NCI-H82 treated with DMSO at 0.1 percent for 48 hours (cell line): Measurements from ENCODE around the gene PCNX3.

ENCODE experiments used
- DNase-seq: peaks from one replicate; lab custom pipeline; 2025; ENCODE audit not compliant: unreplicated experiment; lab: John Stamatoyannopoulos, UW

PCNX3 gene

DNA sequence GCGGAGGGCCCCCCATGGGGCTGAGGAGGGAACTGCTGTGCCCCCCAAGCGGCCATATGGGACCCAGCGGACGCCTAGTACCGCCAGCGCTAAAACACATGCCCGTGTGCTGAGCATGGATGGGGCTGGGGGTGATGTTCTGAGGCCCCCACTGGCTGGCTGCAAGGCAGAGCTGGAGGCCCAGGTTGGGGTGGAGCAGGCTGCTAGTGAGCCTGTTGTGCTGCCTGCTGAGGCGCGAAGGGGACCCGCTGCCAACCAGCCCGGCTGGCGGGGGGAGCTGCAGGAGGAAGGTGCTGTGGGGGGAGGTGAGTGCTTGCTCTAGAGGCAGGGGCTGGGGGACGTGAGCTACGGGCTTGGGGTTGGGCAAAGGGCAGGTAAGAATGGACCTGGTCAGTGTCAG is 3.2 kb downstream of the PCNX3 start:
- no peak for DNase-seq

DNA sequence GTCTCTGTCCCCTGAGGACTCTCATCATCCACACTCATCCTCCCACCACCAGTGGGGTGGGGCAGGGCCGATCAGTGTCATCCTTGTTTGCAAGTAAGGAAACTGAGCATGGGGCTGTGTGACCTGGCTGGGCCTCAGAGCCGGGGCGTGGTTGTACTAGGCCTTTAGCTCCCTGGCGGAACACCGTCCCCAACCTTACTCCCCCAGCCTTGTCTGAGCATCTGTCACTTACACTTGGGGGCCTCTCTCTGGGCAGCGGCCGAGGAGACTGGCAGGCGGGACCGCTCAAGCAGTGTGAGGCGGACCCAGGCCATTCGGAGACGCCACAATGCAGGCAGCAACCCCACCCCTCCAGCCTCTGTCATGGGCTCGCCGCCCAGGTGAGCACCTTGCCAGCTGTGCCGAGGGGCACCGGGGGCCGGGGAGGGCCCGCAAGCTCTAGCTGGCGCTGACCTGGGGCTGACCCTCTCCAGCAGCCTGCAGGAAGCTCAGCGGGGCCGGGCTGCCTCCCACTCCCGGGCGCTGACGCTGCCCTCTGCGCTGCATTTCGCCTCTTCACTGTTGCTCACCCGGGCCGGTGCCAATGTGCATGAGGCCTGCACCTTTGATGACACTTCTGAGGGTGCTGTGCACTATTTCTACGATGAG is 3.8 kb downstream of the PCNX3 start:
- no peak for DNase-seq

DNA sequence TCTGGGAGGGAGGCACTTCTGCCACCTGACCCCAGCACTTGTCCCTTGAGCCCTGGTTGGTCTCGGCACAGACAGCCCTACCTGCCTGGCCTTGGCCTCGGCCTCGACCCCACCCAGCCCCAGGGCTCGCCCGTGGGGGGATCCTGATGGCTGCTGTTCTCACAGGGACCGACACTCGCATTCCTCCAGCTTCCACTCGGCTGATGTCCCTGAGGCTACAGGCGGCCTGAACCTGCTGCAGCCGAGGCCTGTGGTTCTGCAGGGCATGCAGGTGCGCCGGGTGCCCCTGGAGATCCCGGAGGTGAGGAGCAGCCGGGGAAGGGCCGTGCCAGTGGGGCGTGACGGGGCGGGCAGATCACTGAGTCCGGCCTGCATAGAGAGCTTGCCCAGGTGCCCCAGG is 5.1 kb downstream of the PCNX3 start:
- DNase-seq, result no peak

DNA sequence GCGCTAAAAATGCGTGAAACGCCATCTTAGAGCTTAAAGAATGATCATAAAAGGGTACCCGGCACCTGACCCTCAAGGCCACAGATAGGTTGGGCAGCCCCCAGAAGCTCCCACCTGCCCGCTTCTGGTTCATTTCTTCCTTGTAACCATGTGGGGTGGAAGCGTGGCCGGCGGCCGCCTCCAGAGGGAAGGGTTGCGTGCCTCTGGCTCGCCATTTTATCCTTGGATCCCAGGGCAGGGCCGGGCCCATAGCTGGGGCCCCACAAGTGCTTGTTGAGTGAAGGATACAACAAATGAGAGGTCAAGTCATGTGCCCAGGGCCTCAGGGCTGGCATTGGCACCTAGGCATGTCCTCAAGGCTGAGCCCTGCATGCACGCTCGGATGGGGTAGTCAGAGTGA is 5.9 kb downstream of the PCNX3 start:
- DNase-seq, result no peak

DNA sequence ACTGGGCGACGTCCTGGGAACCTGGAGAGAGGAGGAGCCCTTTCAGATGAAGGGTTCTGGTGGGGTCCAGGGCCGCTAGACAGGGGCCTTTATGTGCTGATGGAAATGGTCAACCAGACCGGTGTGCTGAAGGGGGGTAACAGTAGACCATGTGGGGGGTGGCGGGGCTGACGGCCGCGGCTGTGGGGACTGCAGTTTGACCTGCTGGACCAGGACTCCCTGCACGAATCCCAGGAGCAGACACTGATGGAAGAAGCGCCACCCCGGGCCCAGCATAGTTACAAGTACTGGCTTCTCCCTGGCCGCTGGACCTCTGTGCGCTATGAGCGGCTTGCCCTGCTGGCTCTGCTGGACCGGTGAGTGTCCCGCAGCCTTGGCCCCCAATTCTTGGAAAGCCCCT is 6.4 kb downstream of the PCNX3 start:
- DNase-seq, result no peak

DNA sequence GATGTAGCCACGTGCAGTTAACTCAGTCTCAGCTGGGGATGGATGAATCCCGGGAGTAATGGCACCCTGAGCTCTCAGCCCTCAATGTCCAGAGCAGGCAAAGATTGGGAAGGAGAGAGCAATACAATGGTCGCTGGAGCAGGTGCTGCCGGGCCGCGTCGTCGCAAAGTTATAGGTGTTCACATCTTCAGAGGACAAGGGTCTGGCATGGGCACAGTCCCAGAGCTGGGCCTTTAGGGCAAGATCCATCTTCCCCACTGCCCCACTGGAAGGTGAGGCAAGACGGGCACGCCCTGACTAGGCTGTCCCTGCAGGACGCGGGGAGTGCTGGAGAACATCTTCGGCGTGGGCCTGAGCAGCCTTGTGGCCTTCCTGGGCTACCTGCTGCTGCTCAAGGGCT is 7.6 kb downstream of the PCNX3 start:
- no peak for DNase-seq

DNA sequence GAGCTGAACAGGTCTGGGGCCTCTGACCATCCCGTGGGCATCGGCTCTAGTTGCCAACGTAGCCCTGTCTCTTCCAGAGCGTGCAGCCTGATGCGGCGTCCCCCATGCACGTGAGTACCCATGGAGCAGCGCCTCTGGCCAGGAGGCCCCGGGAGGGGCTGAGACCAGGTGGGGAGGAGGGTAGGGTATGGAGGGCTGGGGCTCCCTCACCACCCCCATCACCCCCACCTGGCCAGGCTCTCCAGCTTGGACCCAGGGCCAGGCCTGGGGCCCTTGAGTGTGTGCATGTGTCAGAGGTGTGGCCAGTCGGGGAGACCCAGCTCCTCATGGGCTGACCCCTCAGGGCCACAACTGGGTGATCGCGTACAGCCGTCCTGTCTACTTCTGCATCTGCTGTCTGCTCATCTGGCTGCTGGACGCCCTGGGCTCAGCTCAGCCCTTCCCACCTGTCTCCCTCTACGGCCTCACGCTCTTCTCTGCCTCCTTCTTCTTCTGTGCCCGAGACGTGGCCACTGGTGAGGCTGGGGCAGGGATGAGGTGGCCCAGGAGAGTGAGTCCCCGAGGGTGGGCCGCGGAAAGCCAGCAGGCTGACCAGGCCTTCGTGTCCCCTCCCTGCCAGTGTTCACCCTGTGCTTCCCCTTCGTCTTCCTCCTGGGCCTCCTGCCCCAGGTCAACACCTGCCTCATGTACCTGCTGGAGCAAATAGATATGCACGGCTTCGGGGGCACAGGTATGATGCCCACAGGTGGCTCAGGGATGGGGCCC is 8.5 kb downstream of the PCNX3 start:
- DNase-seq, result no peak

DNA sequence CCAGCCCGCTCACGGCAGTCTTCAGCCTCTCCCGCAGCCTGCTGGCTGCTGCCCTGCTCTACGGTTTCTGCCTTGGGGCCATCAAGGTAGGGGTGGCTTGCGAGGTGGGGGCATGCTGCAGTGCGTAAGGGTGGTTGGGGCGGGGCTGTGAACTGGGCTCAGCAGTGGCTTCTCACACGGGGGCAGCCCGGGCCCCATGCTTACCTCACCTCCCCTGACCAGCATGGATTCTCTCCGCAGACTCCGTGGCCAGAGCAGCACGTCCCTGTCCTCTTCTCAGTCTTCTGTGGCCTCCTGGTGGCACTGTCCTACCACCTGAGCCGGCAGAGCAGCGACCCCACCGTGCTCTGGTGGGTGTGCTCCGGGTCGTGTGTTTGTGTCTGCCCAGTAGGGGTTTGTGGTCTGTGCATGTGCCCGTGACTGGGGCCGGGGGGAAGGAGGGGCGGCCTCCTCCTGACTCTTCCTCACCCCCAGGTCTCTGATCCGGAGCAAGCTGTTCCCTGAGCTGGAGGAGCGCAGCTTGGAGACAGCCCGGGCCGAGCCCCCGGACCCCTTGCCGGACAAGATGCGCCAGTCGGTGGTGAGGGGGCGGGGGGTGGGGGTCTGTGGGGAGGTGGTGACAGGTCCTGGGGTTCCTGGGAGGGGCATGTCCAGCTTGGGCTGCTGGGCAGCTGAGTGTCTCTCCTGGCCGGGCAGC is 9.5 kb downstream of the PCNX3 start:
- no peak for DNase-seq

DNA sequence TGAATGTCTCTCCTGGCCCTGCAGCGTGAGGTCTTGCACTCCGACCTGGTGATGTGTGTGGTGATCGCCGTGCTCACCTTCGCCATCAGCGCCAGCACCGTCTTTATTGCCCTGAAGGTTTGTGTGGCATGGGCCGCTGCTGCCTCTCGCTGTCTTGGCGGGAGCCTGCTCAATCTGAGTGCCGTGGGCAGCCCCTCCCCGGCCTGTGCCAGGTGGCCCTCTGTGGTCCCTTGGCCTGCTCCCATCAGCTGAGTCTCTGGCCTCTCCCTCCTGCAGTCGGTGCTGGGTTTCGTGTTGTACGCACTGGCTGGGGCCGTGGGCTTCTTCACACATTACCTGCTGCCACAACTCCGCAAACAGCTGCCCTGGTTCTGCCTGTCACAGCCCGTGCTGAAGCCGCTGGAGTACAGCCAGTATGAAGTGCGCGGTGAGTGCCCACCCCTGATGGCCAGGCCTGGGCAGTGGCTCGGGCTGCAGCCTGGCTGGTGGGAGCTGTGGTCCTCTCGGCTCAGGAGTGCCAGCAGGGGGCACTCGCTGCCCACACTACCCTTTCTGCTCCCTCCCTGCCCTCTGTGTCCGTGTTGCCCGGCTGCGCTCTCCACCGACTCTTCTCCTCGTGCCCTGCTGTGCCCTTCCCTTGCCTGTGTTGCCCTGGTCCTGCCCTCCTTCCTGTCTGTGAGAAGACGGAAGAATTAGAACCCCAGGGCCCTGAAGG is 10.2 kb downstream of the PCNX3 start:
- DNase-seq, result no peak

DNA sequence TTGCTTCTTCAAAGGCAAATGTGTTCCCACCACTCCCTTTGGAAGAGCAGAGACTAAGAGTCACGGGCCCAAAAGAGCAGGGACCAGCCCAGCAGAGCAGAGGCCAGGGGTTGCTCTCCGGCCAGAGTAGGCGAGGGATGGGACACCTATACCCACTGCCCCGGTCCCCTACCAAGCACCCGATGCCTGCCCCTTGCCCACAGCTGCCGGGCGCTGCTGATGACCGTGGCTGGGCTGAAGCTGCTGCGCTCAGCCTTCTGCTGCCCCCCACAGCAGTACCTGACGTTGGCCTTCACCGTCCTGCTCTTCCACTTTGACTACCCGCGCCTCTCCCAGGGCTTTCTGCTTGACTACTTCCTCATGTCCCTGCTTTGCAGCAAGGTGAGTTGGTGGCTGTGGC is 11.6 kb downstream of the PCNX3 start:
- no peak for DNase-seq

DNA sequence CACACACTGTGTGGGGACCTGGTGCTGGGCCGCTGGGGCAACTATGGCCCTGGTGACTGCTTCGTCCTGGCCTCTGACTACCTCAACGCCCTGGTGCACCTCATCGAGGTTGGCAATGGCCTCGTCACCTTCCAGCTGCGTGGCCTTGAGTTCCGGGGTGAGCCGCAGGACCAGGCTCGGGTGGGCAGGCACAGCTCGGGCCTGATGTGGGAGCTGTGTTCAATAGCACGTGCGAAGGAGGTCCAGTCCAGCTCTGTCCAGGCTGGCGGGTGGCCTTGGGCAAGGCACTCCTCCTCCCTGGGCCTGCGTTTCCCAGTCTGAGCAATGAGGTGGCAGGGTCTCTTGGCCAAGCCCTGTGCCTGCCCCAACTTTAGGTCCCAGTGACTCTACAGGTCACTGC is 14.0 kb downstream of the PCNX3 start:
- no peak for DNase-seq

DNA sequence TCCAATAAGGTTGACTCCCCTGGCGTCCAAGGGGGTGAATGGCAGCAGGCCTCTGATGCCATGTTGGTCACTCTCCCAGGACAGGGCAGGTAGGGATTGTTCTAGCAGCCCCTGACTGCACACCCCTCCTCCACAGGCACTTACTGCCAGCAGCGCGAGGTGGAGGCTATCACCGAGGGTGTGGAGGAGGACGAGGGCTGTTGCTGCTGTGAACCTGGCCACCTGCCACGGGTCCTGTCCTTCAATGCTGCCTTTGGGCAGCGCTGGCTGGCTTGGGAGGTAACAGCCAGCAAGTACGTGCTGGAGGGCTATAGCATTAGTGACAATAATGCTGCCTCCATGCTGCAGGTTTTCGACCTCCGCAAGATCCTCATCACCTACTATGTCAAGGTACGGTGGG is 14.6 kb downstream of the PCNX3 start:
- no peak for DNase-seq

DNA sequence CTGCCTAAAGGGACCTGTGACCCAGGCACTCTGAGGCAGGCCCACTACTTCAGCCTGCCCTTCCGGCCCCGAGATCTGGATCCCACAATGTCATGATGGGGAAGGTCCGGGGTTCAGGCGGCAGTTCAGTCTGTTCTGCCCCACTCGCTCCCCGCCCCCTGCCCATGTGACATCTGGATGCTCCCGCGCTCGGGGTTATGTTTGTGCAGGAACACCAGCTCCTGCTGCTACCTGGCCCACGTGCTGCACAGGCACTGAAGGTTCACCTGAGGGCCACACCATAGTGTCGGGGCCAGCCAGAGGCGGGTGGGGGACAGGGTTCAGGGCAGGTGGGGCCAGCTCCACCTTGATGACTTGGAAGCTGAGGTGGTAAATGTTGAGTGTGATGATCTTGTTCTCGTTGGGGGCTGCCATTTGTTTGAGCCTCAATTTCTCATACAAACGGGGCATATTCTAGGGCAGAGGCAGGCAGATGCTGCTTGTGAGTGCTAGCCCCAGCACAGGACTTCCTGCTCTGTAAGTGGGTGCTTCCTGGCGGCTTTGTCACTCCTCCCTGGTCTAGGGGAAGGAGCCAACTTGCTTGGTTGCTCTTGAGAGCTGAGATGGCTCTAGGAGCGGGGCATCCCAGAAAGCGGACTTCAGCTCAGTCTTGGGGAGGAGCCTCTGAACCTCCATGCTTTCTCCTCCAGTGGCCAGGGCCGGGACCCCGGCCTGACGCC is 18.0 kb downstream of the PCNX3 start:
- DNase-seq, result no peak

DNA sequence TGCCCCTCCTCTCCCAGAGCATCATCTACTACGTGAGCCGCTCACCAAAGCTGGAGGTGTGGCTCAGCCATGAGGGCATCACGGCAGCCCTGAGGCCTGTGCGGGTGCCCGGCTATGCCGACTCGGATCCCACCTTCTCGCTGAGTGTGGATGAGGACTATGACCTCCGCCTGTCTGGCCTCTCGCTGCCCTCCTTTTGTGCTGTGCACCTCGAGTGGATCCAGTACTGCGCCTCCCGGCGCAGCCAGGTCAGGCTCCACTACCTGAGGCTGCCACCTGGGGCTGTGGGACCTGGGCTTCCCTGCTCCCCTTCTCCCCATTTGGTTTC is 18.5 kb downstream of the PCNX3 start:
- DNase-seq, result no peak

DNA sequence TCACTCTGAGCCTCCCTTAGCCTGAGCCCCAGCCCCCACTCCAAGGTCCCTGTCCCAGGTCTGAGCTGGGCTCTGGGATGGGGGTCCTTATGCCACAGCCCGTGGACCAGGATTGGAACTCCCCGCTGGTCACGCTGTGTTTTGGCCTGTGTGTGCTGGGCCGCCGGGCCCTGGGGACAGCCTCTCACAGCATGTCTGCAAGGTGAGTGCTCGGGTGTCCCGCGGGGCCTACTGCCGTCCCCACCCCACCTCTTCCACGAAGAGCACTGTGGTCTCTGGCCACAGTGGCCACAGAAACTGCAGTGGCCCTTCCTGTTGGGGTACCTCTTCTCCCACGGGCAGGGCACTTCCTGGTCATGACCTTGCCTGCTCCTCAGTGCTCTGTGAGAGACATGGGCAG is 18.9 kb downstream of the PCNX3 start:
- DNase-seq, result no peak

DNA sequence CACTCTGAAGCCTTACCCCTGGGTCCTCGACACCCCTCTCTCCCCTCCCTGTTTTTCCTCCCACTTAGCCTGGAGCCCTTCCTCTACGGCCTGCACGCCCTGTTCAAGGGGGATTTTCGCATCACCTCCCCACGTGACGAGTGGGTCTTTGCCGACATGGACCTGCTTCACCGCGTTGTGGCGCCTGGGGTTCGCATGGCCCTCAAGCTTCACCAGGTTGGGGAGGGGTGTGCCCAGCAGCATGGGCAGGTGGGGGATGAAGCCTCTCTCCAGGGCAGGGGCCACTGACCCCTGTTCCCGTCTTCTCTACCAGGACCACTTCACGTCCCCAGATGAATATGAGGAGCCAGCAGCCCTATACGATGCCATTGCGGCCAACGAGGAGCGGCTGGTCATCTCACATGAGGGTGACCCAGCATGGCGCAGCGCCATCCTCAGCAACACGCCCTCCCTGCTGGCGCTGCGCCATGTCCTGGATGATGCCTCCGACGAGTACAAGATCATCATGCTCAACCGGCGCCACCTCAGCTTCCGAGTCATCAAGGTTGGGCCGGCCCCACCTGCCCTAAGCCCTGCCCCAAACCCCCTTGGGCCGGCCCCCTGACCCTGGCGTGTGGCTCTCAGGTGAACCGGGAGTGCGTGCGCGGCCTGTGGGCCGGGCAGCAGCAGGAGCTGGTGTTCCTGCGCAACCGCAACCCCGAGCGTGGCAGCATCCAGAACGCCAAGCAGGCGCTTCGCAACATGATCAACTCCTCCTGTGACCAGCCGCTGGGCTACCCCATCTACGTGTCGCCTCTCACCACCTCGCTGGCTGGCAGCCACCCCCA is 19.5 kb downstream of the PCNX3 start:
- no peak for DNase-seq

DNA sequence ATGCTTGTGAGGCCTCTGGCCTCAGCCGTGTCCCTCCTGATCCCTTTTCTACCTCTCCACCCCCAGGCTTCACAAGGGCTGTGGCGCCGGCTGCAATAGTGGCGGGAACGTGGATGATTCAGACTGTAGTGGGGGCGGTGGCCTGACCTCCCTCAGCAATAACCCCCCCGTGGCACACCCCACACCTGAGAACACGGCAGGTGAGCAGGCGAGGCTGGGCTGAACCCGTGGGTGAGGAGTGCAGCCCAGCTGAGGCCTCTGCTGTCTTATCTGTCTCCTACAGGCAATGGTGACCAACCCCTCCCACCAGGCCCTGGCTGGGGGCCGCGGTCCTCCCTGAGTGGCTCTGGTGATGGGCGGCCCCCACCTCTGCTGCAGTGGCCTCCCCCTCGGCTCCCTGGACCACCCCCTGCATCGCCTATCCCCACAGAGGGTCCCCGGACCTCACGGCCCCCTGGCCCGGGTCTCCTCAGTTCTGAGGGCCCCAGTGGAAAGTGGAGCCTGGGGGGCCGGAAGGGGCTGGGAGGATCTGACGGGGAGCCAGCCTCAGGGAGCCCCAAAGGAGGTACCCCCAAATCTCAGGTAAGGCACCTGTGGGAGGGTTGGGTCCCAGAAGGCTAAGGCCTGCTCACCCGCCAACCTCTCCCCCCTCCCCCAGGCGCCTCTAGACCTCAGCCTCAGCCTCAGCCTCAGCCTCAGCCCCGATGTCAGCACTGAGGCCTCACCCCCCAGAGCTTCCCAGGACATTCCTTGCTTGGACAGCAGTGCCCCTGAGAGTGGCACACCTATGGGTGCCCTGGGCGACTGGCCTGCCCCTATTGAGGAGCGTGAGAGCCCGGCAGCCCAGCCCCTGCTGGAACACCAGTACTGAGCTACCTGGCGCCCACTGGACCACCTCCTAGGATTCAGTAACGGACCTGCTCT is 20.8 kb downstream of the PCNX3 start:
- no peak for DNase-seq

DNA sequence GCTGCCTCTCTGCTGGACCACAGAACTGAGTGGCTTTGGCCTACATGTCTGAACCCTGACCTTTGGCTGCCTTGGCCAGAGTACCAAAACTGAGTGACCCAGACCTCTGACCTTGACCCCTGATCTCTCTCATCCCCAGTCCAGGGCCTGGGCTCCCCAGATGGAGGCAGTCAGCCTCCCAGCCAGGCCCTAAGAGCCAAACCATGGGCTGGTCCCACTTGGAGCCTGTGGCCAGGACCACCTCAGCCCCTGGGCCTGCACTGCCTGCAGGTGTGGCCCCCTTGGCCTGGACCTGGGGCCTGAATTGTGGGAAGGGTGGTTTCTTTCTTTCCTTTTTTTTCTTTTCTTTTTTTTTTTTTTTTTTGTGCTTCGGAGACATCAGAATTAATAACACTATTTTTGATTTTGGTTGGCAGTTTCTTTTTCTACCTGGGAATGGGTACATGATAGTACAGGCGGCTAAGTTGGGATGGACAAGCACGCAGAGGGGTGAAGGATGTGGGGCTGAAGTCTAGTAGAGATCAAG is 21.5 kb downstream of the PCNX3 start:
- no peak for DNase-seq

DNA sequence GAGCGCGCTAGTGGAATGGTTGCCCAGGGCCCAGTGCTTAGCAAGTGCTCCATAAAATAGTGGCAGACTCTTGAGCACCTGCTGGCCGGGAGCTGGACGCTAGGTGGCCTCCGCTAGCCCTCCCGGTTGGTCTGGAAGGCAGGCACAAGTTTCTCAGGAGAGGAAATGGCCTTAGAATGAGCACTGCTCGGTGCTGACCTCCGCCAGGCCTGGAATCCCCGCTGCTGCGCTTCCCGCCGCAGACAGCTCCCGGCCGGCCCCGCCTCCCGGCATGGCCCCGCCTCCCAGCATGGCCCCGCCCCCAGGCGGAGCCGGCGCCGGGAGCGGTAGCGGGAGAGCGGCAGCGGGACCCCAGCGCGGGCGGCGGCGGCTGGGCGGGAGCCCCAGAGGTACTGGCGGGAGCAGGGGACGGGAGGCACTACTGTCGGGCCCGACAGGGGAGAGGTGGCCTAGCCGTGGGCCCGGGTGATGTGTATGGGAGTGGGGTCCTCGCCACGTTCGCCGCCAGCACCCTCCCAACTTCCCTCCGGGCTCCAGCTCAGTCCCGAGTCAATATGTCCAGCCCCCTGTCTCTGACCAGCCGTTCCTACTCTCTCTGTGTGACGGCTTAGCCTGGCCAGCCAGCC is 22.3 kb downstream of the PCNX3 start, which contains the start of gene SIPA1:
TSS of gene SIPA1 (plus strand) at position 308 of the 626 bp plus-strand sequence. CDS start 2,821 bp downstream, outside the sequence.
- no peak for DNase-seq
